KMS-11 (cell line): Measurements from ENCODE around the gene UXT.

Experiments
- H2AFZ ChIP-seq: fragments of 200-600 bp; sonication (generic); 2 replicates; pipeline ENCODE4 v1.6.1; 2016; ENCODE audit warnings: antibody characterized with exemption, mixed run types, low read depth
- H3K27ac ChIP-seq: fragments of 200-600 bp; sonication (generic); 2 replicates; pipeline ENCODE4 v1.6.1; 2016; ENCODE audit warnings: mild to moderate bottlenecking, mixed run types
- H3K27me3 ChIP-seq: fragments of 200-600 bp; sonication (generic); 2 replicates; pipeline ENCODE4 v1.6.1; 2017; ENCODE audit warnings: mild to moderate bottlenecking, low read depth, mixed run types, moderate library complexity; ENCODE audit not compliant: insufficient read depth
- H3K36me3 ChIP-seq: fragments of 200-600 bp; sonication (generic); 2 replicates; pipeline ENCODE4 v1.6.1; 2017; ENCODE audit warnings: mild to moderate bottlenecking, mixed run types; ENCODE audit not compliant: insufficient read depth
- H3K4me1 ChIP-seq: fragments of 200-600 bp; sonication (generic); 2 replicates; pipeline ENCODE4 v1.6.1; 2016; ENCODE audit warnings: mild to moderate bottlenecking, low read depth, mixed run types; ENCODE audit not compliant: poor library complexity, severe bottlenecking
- H3K4me2 ChIP-seq: fragments of 200-600 bp; sonication (generic); 2 replicates; pipeline ENCODE4 v1.7.0; 2016; ENCODE audit warnings: mild to moderate bottlenecking, mixed run types
- H3K4me3 ChIP-seq: fragments of 200-600 bp; sonication (generic); IDR thresholded peaks from 2 replicates; pipeline ENCODE4 v1.6.1; 2017; ENCODE audit warnings: low read depth, low read length, mixed read lengths; ENCODE audit not compliant: insufficient read depth
- H3K79me2 ChIP-seq: fragments of 200-600 bp; sonication (generic); 2 replicates; pipeline ENCODE4 v1.6.1; 2016; ENCODE audit warnings: low read depth, mixed run types; ENCODE audit not compliant: insufficient read depth
- H3K9ac ChIP-seq: fragments of 200-600 bp; sonication (generic); 2 replicates; pipeline ENCODE4 v1.6.1; 2016; ENCODE audit warnings: mild to moderate bottlenecking, mixed run types
- H4K20me1 ChIP-seq: fragments of 200-600 bp; sonication (generic); 2 replicates; pipeline ENCODE4 v1.6.1; 2016; ENCODE audit warnings: mild to moderate bottlenecking, mixed run types; ENCODE audit not compliant: insufficient read depth
- TF ChIP-seq, protein P1 (sequence below): fragments of 200-600 bp; sonication (generic); conservative IDR thresholded peaks from 2 replicates; pipeline ENCODE4 v1.6.1; 2017; ENCODE audit warnings: low read depth, mild to moderate bottlenecking, antibody characterized with exemption, low read length, moderate library complexity, mixed read lengths

Gene UXT

DNA sequence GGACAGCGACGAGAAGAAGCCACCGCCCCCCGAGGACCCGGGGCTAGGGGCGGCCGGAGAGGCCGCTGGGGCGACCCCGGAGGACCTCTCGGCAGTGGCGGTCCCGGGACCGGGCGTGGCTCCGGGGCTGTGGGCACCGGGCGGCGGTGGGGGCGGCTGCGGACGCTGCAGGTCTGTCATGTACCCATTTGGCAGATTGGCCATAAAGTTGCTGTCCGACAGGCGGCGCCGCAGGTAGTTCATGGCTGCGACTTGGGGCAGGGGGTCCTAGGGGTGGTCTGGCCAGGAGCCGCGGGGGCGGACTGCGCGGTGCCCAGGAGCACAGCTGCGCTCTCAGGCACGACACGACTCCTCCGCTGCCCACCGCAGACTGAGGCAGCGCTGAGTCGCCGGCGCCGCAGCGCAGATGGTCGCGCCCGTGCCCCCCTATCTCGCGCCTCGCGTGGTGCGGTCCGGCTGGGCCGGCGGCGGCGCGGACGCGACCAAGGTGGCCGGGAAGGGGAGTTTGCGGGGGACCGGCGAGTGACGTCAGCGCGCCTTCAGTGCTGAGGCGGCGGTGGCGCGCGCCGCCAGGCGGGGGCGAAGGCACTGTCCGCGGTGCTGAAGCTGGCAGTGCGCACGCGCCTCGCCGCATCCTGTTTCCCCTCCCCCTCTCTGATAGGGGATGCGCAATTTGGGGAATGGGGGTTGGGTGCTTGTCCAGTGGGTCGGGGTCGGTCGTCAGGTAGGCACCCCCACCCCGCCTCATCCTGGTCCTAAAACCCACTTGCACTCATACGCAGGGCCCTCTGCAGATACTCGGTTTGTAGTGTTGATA, 39.3 kb downstream of the UXT start, which contains the start of gene SYN1:
Gene SYN1, minus strand, starts transcription at position 372 of the 817 bp plus-strand sequence. Its CDS starts 129 bp downstream, at position 243.
- H3K4me1 ChIP-seq: no peaks in the 10 kb centered on the region
- no peak within 1 kb of the TSS for H3K9ac ChIP-seq
- no peaks in the 10 kb centered on the region for H3K27me3 ChIP-seq
- peak within 1 kb of the TSS; percentile 21; the same call in 1 of the 2 replicates for H3K4me2 ChIP-seq
- no peaks in the 10 kb centered on the region for H3K36me3 ChIP-seq
- H3K4me3 ChIP-seq: no peak within 1 kb of the TSS
- H4K20me1 ChIP-seq: no peaks in the 10 kb centered on the region
- no peaks in the 10 kb centered on the region for H3K79me2 ChIP-seq
- no peak within 1 kb of the TSS for H3K27ac ChIP-seq
- TF ChIP-seq, protein P1, sequence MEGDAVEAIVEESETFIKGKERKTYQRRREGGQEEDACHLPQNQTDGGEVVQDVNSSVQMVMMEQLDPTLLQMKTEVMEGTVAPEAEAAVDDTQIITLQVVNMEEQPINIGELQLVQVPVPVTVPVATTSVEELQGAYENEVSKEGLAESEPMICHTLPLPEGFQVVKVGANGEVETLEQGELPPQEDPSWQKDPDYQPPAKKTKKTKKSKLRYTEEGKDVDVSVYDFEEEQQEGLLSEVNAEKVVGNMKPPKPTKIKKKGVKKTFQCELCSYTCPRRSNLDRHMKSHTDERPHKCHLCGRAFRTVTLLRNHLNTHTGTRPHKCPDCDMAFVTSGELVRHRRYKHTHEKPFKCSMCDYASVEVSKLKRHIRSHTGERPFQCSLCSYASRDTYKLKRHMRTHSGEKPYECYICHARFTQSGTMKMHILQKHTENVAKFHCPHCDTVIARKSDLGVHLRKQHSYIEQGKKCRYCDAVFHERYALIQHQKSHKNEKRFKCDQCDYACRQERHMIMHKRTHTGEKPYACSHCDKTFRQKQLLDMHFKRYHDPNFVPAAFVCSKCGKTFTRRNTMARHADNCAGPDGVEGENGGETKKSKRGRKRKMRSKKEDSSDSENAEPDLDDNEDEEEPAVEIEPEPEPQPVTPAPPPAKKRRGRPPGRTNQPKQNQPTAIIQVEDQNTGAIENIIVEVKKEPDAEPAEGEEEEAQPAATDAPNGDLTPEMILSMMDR: no peak
- no peak within 1 kb of the TSS for H2AFZ ChIP-seq

DNA sequence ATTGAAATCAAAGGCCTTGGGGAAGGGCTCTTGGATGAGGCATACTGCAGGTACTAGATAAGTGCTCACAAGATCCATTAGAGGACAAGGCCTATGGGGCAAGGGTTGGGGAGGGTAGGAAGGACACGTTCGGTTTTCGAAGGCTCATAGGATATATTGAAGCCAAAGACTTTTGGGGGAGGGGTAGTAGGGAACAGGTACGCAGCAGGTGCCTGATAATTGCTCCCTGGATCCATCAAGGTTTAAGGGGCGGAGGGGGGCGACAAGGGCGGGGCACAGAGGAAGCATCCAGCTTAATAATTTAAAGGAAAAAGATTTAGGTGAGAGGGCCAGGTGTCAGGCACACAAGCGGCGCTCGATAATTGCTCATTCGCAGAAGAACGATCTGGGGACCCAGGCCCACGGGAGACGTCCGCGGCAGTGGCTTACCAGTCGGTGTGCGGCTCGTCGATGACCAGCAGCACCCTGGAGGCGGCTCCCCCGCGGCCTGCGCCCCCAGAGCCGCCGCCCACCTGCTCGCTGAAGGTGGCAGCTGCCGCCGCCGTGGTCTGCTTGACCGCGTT, 40.0 kb downstream of the UXT start:
- H3K79me2 ChIP-seq: no peaks in the 10 kb centered on the region
- H3K36me3 ChIP-seq: no peaks in the 10 kb centered on the region
- no peaks in the 10 kb centered on the region for H3K27me3 ChIP-seq
- H3K4me3 ChIP-seq: no peak overlapping the region
- TF ChIP-seq, protein P1: no peak
- no peaks in the 10 kb centered on the region for H4K20me1 ChIP-seq
- H2AFZ ChIP-seq: no peak overlapping the region
- no peaks in the 10 kb centered on the region for H3K4me1 ChIP-seq
- no peak overlapping the region for H3K27ac ChIP-seq
- H3K9ac ChIP-seq: no peak overlapping the region
- H3K4me2 ChIP-seq: peak overlapping the region; percentile 21; the same call in 1 of the 2 replicates

DNA sequence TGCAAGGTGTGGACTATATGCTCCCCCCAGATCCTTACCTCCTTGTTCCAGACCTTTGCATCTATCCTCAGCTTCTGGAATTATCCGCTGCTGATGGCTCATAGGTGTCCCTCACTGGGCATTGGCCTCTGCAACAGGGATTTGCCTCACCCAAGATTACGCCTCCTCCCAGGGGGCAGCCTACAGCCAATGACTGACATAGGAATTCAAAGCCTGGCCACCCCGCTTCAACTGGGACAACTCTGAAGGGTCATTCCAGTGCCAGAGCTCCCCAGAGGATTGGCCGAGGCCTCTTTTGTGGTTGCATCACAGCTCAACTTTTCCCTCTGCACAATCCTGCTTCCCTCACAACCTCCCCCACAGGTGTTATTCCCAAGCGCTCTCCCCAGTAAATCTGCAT, 44.4 kb downstream of the UXT start:
- Histone ChIP-seq H4K20me1 (no peaks in the 10 kb centered on the region), H3K79me2 (no peaks in the 10 kb centered on the region), H3K36me3 (no peaks in the 10 kb centered on the region), H3K4me3 (no peak overlapping the region), H2AFZ (no peak overlapping the region), H3K9ac (no peak overlapping the region), H3K27me3 (no peaks in the 10 kb centered on the region), H3K4me1 (no peaks in the 10 kb centered on the region), H3K27ac (no peak overlapping the region), H3K4me2 (no peak overlapping the region)
- TF ChIP-seq, protein P1: no peak

DNA sequence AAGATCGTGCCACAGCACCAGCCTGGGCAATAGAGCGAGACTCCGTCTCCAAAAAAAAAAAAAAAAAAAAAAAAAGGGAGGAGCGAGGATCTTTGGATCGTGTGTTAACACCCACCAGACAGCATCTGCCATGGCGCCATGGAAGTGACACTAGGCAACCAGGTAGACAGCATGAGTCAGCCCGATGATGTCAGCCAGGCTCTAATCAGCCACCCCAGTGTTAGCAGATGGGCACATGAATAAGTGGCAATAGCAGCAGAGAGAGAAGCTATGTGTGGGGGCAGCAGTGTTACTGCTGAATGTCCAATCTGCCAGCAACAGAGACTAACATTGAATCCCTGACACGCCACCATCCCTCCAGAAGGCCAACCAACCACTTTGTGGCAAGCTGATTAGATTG, 45.9 kb downstream of the UXT start:
- H3K4me3 ChIP-seq: no peak overlapping the region
- H3K4me1 ChIP-seq: no peaks in the 10 kb centered on the region
- no peaks in the 10 kb centered on the region for H3K27me3 ChIP-seq
- H3K79me2 ChIP-seq: no peaks in the 10 kb centered on the region
- H3K36me3 ChIP-seq: no peaks in the 10 kb centered on the region
- TF ChIP-seq, protein P1: no peak
- no peak overlapping the region for H2AFZ ChIP-seq
- H3K9ac ChIP-seq: no peak overlapping the region
- no peak overlapping the region for H3K4me2 ChIP-seq
- H4K20me1 ChIP-seq: no peaks in the 10 kb centered on the region
- no peak overlapping the region for H3K27ac ChIP-seq
